ENCODE data around the gene KRT73.

KRT73 gene

DNA sequence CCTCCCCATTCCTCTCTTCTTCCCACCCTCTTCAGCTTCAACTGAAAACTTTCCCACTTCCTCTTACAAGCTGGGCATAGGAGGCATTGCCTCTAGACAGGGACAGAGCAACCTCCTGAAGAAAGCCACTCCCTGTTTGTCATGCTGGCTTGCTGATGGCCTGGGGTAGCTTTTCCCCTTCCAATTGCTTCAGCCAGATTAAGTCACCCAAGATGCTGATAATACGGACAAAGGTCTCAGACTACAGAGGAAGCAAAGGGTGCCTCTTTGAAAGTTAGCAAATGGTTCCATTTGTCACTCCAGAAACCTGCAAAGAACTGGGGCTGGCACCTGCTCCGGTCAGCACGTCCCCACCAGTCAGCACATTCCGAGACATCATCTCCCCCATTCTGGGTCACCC, 27.6 kb upstream of the KRT73 start:
- no peak for DNase-seq (ENCODE audit: low read depth in 1 of 2, low spot score in 1 of 2)

GRCh38 chr12:52645120-52645761, 26.9 kb upstream of the KRT73 start:
- DNase-seq (ENCODE audit: low read depth in 1 of 2, low spot score in 1 of 2) = no peak

DNA sequence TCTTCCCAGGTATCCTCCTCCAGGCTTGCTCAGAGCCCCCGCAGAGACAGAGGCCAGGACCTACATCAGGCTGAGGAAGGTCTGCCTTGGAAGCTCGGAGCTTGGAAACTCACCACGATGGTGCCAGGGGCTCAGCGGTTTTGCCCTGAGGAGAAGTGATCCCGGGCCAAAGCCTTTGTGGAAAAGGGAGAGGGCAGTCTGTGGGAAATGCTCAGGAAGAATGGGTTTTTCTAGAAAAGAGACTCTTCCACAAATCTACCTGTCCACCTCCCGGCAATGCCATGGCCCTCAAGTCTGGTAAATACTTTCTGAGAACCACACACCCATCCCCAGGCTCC, 25.7 kb upstream of the KRT73 start:
- DNase-seq (ENCODE audit: low read depth in 1 of 2, low spot score in 1 of 2) = no peak

- no peak for DNase-seq (ENCODE audit: low read depth in 1 of 2, low spot score in 1 of 2)
Measured at GRCh38 chr12:52643233-52644077, 25.1 kb upstream of the KRT73 start.

- no peak for DNase-seq (ENCODE audit: low read depth in 1 of 2, low spot score in 1 of 2)
Measured at GRCh38 chr12:52641468-52641867, 23.1 kb upstream of the KRT73 start.

DNA sequence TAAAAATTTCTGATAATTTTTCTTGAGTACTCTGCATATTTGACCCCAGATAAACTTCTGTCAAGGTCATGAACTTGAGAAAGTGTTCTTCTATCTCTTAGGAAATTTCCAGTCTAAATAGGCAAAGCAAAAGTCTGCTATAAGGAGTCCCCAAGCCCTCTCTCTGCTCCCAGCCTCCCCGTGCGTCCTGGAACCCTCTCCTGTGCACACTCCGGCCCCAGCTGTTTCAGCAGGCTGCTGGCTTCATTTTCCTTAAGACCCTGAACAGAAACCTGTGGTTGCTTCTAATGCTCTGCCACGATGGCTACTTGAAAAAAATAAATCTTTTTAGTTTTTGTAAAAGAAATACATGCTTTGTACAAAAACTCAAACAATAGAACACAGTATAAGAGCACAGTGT, 18.9 kb upstream of the KRT73 start:
- no peak for DNase-seq (ENCODE audit: low read depth in 1 of 2, low spot score in 1 of 2)

- no peak for DNase-seq (ENCODE audit: low read depth in 1 of 2, low spot score in 1 of 2)
Measured at GRCh38 chr12:52636592-52637258, 18.4 kb upstream of the KRT73 start.

DNA sequence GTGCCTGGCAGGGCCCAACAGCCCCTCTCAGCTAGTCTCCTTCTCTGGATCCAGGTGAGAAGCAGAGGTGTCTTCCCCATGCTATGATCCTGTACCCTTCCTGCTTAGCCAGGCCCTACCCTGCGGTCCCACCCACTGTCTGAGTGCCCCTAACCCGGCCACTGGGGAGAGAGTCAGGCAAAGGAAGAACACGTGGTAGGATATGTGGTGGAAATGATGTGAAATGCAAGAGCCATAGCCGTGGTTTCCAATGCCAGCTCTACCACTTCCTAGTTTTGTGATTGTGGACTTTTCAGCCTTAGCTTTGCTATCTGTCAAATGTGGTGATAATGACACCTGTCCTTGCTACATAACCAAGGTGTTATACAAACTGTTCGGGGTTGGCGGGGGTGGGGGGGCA, 17.8 kb upstream of the KRT73 start:
- DNase-seq (ENCODE audit: low read depth in 1 of 2, low spot score in 1 of 2) = no peak

DNA sequence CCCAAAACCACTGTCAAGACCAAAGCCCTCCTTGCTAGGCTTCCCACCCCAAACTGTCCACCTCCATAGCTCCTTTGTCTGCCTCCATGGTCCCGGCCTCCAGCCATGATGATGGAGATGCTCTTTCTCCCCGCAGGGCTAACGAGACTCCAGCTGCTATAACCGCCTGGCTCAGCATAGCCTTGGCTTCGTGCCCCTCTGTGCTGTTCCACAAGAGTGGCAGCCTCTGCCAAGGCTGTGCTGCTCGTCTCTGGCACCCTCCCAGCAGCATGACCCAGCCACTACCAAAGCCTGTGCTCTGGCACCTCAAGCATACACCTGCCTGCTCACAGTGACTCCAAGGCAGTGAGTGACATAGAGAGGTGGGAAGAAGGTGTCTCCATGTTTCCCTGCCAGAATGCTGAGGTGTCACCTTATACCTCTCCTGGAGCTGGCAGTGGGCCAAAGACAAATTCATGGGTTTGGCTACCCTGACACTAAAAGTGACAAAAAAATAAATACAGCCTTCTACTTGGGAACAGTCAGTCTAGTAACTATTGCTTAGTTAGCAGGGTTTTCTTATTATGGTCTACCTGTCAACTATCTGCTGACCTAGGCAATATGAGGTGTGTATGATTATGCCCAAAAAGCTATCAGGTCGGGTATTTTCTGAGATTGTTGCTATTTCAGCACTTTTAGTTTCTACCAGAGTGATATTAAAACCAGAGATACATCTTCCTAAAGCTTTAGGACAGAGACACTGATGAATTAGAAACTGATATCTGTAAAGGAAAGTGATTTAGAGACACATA, 16.1 kb upstream of the KRT73 start:
- DNase-seq (ENCODE audit: low read depth in 1 of 2, low spot score in 1 of 2) = no peak

- DNase-seq (ENCODE audit: low read depth in 1 of 2, low spot score in 1 of 2) = no peak
Measured at GRCh38 chr12:52633383-52633782, 15.0 kb upstream of the KRT73 start.

DNA sequence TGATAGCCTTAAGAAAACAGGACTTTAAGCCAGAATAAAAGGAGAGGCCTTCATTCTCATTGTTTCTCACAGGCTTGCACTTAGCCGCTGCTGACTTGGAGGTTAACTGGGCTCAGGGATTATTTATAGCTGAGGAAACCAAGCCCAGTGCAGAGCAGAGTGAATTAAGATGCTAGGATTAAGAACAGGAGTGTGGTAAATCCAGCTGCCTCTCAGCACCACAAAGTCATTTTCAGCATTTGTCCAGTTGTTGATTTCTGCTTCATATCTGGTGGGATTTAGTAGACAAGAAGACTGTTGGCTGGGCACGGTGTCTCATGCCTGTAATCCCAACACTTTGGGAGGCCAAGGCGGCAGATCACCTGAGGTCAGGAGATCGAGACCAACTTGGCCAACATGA, 14.3 kb upstream of the KRT73 start:
- DNase-seq (ENCODE audit: low read depth in 1 of 2, low spot score in 1 of 2) = no peak

- no peak for DNase-seq (ENCODE audit: low read depth in 1 of 2, low spot score in 1 of 2)
Measured at GRCh38 chr12:52631676-52632459, 13.5 kb upstream of the KRT73 start.

GRCh38 chr12:52631264-52631663, 12.9 kb upstream of the KRT73 start:
- no peak for DNase-seq (ENCODE audit: low read depth in 1 of 2, low spot score in 1 of 2)

DNA sequence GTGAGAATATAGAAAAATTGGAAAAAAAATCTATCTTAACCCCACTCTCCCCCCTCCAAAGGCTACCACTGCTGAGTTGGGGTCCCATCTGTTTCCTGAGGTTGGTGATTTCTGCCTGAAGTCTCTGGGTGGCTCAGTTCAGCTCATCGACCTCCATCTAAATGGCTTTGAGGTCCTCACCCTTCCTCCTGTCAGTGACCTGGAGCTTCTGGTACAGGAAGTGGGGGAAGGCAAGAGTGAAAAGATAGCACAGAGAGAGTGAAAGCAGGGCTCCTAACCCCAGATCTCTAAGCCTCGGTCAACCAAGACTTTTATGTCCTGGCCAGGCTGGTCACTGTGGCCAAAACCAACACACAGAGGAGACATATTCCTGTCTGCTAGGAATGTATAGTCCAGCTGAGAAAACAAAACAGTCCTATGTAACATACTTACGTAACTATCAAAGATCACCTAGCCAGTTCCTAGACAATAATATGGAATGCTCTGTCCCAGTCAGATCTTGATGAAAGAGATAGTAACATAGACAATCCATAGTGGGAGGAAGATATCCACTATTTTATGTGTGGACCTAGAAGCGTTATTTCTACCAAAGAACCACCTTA, 12.3 kb upstream of the KRT73 start:
- no peak for DNase-seq (ENCODE audit: low read depth in 1 of 2, low spot score in 1 of 2)

GRCh38 chr12:52630008-52630500, 11.7 kb upstream of the KRT73 start:
- no peak for DNase-seq (ENCODE audit: low read depth in 1 of 2, low spot score in 1 of 2)

- no peak for DNase-seq (ENCODE audit: low read depth in 1 of 2, low spot score in 1 of 2)
Measured at GRCh38 chr12:52629281-52630007, 11.1 kb upstream of the KRT73 start.

DNA sequence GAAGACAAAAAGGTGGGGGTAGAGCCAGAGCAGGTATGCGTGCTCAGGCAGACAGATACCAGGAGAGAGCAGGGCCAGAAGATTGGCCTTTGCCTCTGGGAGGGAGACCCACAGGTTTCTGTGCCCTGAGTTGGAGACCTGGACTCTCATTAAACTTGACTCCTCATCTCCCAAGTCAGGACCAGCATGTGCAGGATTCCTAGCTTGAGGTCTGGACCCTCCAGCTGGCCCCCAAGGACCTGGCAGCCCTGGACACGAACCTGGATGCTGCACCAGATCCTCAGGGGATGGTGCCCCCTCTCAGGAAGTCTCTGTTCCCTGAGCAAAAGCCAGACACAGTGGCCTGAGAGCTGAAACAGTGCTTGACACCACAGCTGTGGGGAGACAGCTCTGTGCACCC, 10.5 kb upstream of the KRT73 start:
- no peak for DNase-seq (ENCODE audit: low read depth in 1 of 2, low spot score in 1 of 2)

GRCh38 chr12:52628111-52628507, 9.8 kb upstream of the KRT73 start:
- DNase-seq (ENCODE audit: low read depth in 1 of 2, low spot score in 1 of 2) = no peak

DNA sequence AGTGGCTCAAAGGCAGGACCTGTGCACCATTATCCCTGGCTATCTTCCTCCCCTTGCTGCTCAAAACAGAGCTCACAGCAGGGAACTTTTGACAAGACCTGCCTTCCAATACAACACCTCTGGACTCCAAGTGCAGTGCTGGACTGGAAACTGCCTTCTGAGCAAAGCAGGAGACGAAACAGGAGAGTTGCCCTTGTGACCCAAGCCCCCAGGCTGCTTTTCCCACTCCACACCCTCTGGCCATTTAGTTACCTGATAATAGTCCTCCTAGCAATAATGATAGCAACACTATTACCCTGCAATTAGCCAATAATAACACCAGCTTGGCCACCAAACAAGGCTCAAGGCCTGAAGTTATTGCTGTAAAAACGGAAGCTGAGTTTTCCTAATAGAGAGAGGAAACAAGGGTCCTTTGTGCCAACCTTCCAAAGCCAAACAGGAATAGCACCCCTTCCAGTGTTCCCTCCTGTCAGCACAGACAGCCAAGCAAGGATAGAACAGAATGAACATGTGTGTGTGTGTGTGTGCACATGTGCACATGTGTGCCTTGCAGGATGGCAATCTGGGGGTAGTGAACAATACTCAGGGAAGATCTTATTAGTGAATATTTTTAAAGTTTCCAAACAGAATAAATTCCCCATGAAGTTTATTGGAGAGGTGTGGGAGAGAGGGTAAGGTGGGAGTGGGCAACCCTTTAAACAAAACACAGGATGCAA, 9.2 kb upstream of the KRT73 start:
- DNase-seq (ENCODE audit: low read depth in 1 of 2, low spot score in 1 of 2) = no peak

Measured in stimulated activated CD4-positive, alpha-beta T cell treated with anti-CD3 and anti-CD28 coated beads, Interleukin-15, amount 100 ng/mL, for 1 hour (primary cell).